HepG2 (cell line): Measurements from ENCODE around the gene OGG1. TPM values are rescaled to one million over a fixed set of nuclear protein-coding genes. Genes with fewer than 3 reads are reported as not detected.

Source experiments
- ATAC-seq: fragments of 200-7000 bp; cut with Tn5 transposase; 3 replicates; pipeline ENCODE4 v1.9.1; 2020; ENCODE audit warnings: mild to moderate bottlenecking, moderate library complexity
- BruUV-seq: library from RNA; stranded (reverse); fragments of 400-500 nt; replicated peaks from 2 replicates; lab custom pipeline; 2021; lab: Mats Ljungman, UMichigan
- CTCF ChIA-PET: fragments of 300-600 bp; formaldehyde crosslinking; extraction: SDS; loops from one replicate; lab custom pipeline; 2021; ENCODE audit warnings: low total read pairs, inconsistent platforms, low intra/inter-chr PET ratio; lab: Yijun Ruan, JAX
- POLR2A ChIA-PET: fragments of 350-600 bp; sonication (Branson Sonifier 250); formaldehyde crosslinking; loops from one replicate; lab custom pipeline; 2020; ENCODE audit warnings: antibody characterized with exemption, inconsistent platforms; lab: Yijun Ruan, JAX
- DNase-seq: peaks from one replicate; pipeline ENCODE4 v3.0.0-alpha.2; 2015; ENCODE audit warnings: low spot score
- FAIRE-seq: peaks from 3 replicates; lab custom pipeline; 2011; peaks lifted over from hg19 to GRCh38; lab: Jason Lieb, UNC
- H2AFZ ChIP-seq: one replicate; pipeline ENCODE4 v1.6.1; 2011; ENCODE audit warnings: low read length, inconsistent platforms
- H3K27ac ChIP-seq: fragments of 300-600 bp; 3 replicates; pipeline ENCODE4 v1.8.0; 2011; ENCODE audit warnings: mixed run types, mild to moderate bottlenecking, mixed read lengths, low read length, inconsistent platforms; ENCODE audit not compliant: insufficient read depth; ENCODE audit errors: extremely low read length
- H3K27me3 ChIP-seq, 2 experiments: fragments of 200-600 bp in 1 of 2; 2 replicates in 1 of 2; 3 replicates in 1 of 2; pipeline versions ENCODE4 v1.6.0 to v1.8.0; 2011; ENCODE audit warnings: low read length in 2 of 2, mild to moderate bottlenecking in 2 of 2, moderate library complexity in 2 of 2, inconsistent platforms in 1 of 2; ENCODE audit not compliant: insufficient read depth in 2 of 2, control insufficient read depth in 1 of 2
- H3K36me3 ChIP-seq, 2 experiments: fragments of 200-600 bp in 1 of 2; replicated peaks in 1 of 2; 2 replicates in 1 of 2; 3 replicates in 1 of 2; pipeline versions ENCODE4 v1.5.1 to v1.8.0; 2011; ENCODE audit warnings: low read length in 2 of 2, inconsistent platforms in 1 of 2; ENCODE audit not compliant: insufficient read depth in 2 of 2, control insufficient read depth in 1 of 2
- H3K4me1 ChIP-seq: 2 replicates; pipeline ENCODE4 v1.5.1; 2012; ENCODE audit warnings: low read length, inconsistent platforms; ENCODE audit not compliant: insufficient read depth
- H3K4me2 ChIP-seq: 2 replicates; pipeline ENCODE4 v1.6.0; 2011; ENCODE audit warnings: low read depth, low read length, inconsistent platforms
- H3K4me3 ChIP-seq, 3 experiments: fragments of 200-600 bp in 1 of 3; sonication (generic), shearing (Covaris generic) in 1 of 3; replicated peaks in 1 of 3; 2 replicates each; pipeline ENCODE4 v1.5.1; 2011 to 2016; ENCODE audit warnings: low read length in 3 of 3, inconsistent platforms in 2 of 3, low read depth in 2 of 3, mild to moderate bottlenecking in 2 of 3, control low read depth in 1 of 3, mixed read lengths in 1 of 3; ENCODE audit not compliant: insufficient read depth in 1 of 3
- H3K79me2 ChIP-seq: one replicate; pipeline ENCODE4 v1.6.1; 2011; ENCODE audit warnings: low read length, inconsistent platforms; ENCODE audit not compliant: insufficient read depth
- H3K9ac ChIP-seq: 2 replicates; pipeline ENCODE4 v1.6.0; 2011; ENCODE audit warnings: mild to moderate bottlenecking, low read depth, low read length, inconsistent platforms; ENCODE audit not compliant: insufficient read depth
- H3K9me3 ChIP-seq: 2 replicates; pipeline ENCODE4 v1.5.1; 2012; ENCODE audit warnings: mild to moderate bottlenecking, low read length
- H4K20me1 ChIP-seq: 2 replicates; pipeline ENCODE4 v1.6.0; 2011; ENCODE audit warnings: inconsistent platforms, mild to moderate bottlenecking, low read length, moderate library complexity; ENCODE audit not compliant: insufficient read depth
- HOXA7 ChIP-seq: sonication (generic); formaldehyde crosslinking; IDR thresholded peaks from 2 replicates; pipeline ENCODE4 v1.8.1; 2022; ENCODE audit warnings: mild to moderate bottlenecking, missing genetic modification reagents, moderate library complexity
- JDP2 ChIP-seq: sonication (generic); formaldehyde crosslinking; IDR thresholded peaks from 2 replicates; pipeline ENCODE4 v1.8.1; 2022; ENCODE audit warnings: missing genetic modification reagents, borderline replicate concordance
- NFKBIZ ChIP-seq: IDR thresholded peaks from 2 replicates; pipeline ENCODE4 v1.6.1; 2018; ENCODE audit warnings: missing genetic modification reagents, missing compliant biosample characterization
- PCBP1 ChIP-seq: fragments of 200-400 bp; formaldehyde crosslinking; IDR thresholded peaks from 2 replicates; pipeline ENCODE4 v1.6.1; 2017; ENCODE audit warnings: mild to moderate bottlenecking, low read depth, low read length, borderline replicate concordance
- PLRG1 ChIP-seq: fragments of 450-650 bp; conservative IDR thresholded peaks from 2 replicates; pipeline ENCODE4 v1.6.1; 2016
- TBL1XR1 ChIP-seq: fragments of 150-350 bp; IDR thresholded peaks from 2 replicates; pipeline ENCODE4 v1.6.1; 2014; ENCODE audit warnings: borderline replicate concordance, low read length; ENCODE audit not compliant: partially characterized antibody
- TP53 ChIP-seq: sonication (generic); formaldehyde crosslinking; conservative IDR thresholded peaks from 2 replicates; pipeline ENCODE4 v1.4.0; 2020; ENCODE audit warnings: missing genetic modification reagents
- ZFP91 ChIP-seq: sonication (generic); formaldehyde crosslinking; IDR thresholded peaks from 2 replicates; pipeline ENCODE4 v1.9.0; 2022; ENCODE audit warnings: missing genetic modification reagents, mild to moderate bottlenecking, borderline replicate concordance
- ZNF138 ChIP-seq: sonication (generic); formaldehyde crosslinking; IDR thresholded peaks from 2 replicates; pipeline ENCODE4 v1.5.0; 2020; ENCODE audit warnings: mild to moderate bottlenecking, low read depth, missing genetic modification reagents
- ZNF550 ChIP-seq: sonication (generic); formaldehyde crosslinking; IDR thresholded peaks from 2 replicates; pipeline ENCODE4 v1.4.0; 2020; ENCODE audit warnings: mild to moderate bottlenecking, missing genetic modification reagents, borderline replicate concordance
- ZSCAN20 ChIP-seq: sonication (generic); formaldehyde crosslinking; IDR thresholded peaks from 2 replicates; pipeline ENCODE4 v1.4.0; 2020; ENCODE audit warnings: missing genetic modification reagents, mild to moderate bottlenecking, borderline replicate concordance
- WGBS: methylation state at CpG from one replicate; pipeline ENCODE4 v1.1.6; 2017; ENCODE audit warnings: low lambda C conversion rate; 5-methylcytosine and 5-hydroxymethylcytosine counted together
- in situ Hi-C: cut with HindIII; loops from 2 replicates; pipeline ENCODE4 v1.10.0; 2017; ENCODE audit warnings: low pct_unique_long_range_greater_than_20kb; ENCODE audit not compliant: extremely low pct_ligation_motif_present
- intact Hi-C: fragments of 100-400 bp; cut with micrococcal nuclease; formaldehyde crosslinking; loops from one replicate; pipeline ENCODE4 v1.10.0; 2022; ENCODE audit not compliant: unreplicated experiment
- polyA plus RNA-seq, 8 experiments: library from polyadenylated mRNA; depleted of rRNA in 3 of 8; stranded (reverse) in 7 of 8; unstranded in 1 of 8; fragments of >200 nt; fragmentation: Illumina TruSeq in 4 of 8; extraction: Trizol in 4 of 8; gene quantifications; 2 replicates each; pipeline versions ENCODE4 v1.2.1 to v1.2.3, GENCODE V29; 2011 to 2016; ENCODE audit warnings: low read depth in 4 of 8, missing spikeins in 1 of 8, mixed read lengths in 1 of 8; ENCODE audit not compliant: insufficient read depth in 1 of 8
- total RNA-seq, 5 experiments: library from RNA; depleted of rRNA; stranded (reverse); fragments of >200 nt; fragmentation: Illumina TruSeq; extraction: Trizol; gene quantifications; 2 replicates each; pipeline ENCODE4 v1.2.3, GENCODE V29; 2016; ENCODE audit warnings: low read depth in 1 of 5

The OGG1 gene
- total and polyA plus RNA-seq, 2 of the 13 experiments (the other 11 are each of a cell fraction or from before 2014, with no cell fraction given) = 28.7 to 33.2 TPM

GRCh38 chr3:9701006-9701405, 48.7 kb upstream of the OGG1 start:
- WGBS = 100% methylated on average over 7 of the region's 7 CpGs
- ATAC-seq = no peak
- H3K9me3 ChIP-seq = no peaks in the 10 kb centered on the region
- TF ChIP-seq PLRG1 (no peak), TBL1XR1 (no peak), TP53 (no peak), PCBP1 (no peak), ZNF550 (CRISPR knock-in tag) (no peak), JDP2 (no peak), ZFP91 (no peak), ZSCAN20 (CRISPR knock-in tag) (no peak), ZNF138 (CRISPR knock-in tag) (no peak), NFKBIZ (CRISPR knock-in tag) (no peak), HOXA7 (CRISPR knock-in tag) (no peak)
- TF ChIP-seq, all 625 proteins: peak for 0
- Histone ChIP-seq H3K27ac (no peak overlapping the region), H4K20me1 (no peaks in the 10 kb centered on the region), H3K79me2 (no peaks in the 10 kb centered on the region), H3K9ac (no peak overlapping the region), H3K27me3 (peaks cover 0 to 1% of the 10 kb centered on the region in 2 experiments; a peak in 2 of 5 replicates), H2AFZ (no peak overlapping the region), H3K4me2 (no peak overlapping the region), H3K36me3 (peaks cover 3 to 6% of the 10 kb centered on the region in 2 experiments; a peak in 2 of 5 replicates), H3K4me1 (peaks cover 12% of the 10 kb centered on the region; the same call in 1 of the 2 replicates), H3K4me3 (no peak overlapping the region)
- no TSS peak for BruUV-seq
- FAIRE-seq (no peak), DNase-seq (no peak)
- ChIA-PET CTCF (no interaction called here), POLR2A (no interaction called here)
- in situ Hi-C loops (no loop called here), intact Hi-C loops (no loop called here)
